DOHH2 (cell line): ENCODE results near the gene GALNT13.

ENCODE experiments used
- CTCF ChIP-seq: fragments of 200-600 bp; sonication (generic); IDR thresholded peaks from one replicate; pipeline ENCODE4 v1.5.1; 2014; ENCODE audit warnings: antibody characterized with exemption, mild to moderate bottlenecking, low read depth, low read length; ENCODE audit not compliant: poor library complexity, severe bottlenecking
- EZH2phosphoT487 ChIP-seq: fragments of 200-600 bp; sonication (generic); IDR thresholded peaks from 2 replicates; pipeline ENCODE4 v1.6.1; 2017; ENCODE audit warnings: borderline replicate concordance, mild to moderate bottlenecking, antibody characterized with exemption, low read length, moderate library complexity, mixed read lengths

GRCh38 chr2:153823880-153824279 is 47.8 kb upstream of the GALNT13 start:
- no peak for TF ChIP-seq CTCF
- TF ChIP-seq EZH2phosphoT487 = no peak
